NCI-H526 treated with DMSO at 0.1 percent for 48 hours (cell line): ENCODE measurements around the gene LGALS9C.
"Not testable (repeated sequence)": the region's sequence is repeated elsewhere in the genome, so short reads cannot be mapped to it uniquely, and the experiment has no call there.

Experiments
- DNase-seq: peaks from one replicate; lab custom pipeline; 2025; lab: John Stamatoyannopoulos, UW

The LGALS9C gene

GRCh38 chr17:18478977-18479595 lies 2.5 kb downstream of the LGALS9C start:
- DNase-seq = not testable (repeated sequence)

GRCh38 chr17:18481775-18482174 lies 5.2 kb downstream of the LGALS9C start:
- not testable (repeated sequence) for DNase-seq

DNA sequence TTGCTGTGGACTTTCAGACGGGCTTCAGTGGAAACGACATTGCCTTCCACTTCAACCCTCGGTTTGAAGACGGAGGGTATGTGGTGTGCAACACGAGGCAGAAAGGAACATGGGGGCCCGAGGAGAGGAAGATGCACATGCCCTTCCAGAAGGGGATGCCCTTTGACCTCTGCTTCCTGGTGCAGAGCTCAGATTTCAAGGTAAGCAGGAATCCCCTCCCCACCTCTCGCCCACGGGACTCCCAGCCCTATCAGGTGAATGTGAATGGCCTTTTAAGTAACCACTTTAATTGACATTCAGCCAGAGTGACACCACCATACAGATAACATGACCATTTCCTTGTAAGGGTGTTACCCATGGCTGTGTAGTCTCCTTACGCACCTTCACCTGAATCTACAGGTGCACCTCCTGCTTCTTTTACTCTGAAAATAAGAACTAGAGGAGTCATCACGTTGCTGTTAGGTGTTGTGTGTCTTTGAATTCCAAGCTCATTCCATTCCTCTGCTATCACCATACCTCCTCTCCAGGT lies 9.4 kb downstream of the LGALS9C start:
- DNase-seq = not testable (repeated sequence)

- not testable (repeated sequence) for DNase-seq
These were observed 11.0 kb downstream of the LGALS9C start for GRCh38 chr17:18487633-18488032.

DNA sequence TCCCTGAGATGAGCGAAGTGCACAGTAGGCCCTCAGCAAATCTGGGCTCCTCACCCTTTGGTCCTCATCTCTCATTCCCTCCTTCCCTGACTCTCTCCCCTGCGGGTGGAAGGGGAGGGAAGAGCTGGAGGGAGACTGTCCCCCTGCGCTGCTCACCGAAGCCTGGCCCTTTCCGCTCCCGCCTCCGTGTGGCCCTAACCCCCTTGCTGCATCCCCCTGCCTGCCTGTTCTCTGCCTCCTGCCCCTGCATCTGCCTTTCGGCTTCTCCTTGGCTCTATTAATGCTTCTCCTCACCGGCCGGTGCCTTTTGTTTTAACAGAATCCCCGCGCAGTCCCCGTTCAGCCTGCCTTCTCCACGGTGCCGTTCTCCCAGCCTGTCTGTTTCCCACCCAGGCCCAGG lies 12.0 kb downstream of the LGALS9C start:
- DNase-seq = not testable (repeated sequence)

- not testable (repeated sequence) for DNase-seq
These were observed 13.4 kb downstream of the LGALS9C start for GRCh38 chr17:18490016-18490415.

- not testable (repeated sequence) for DNase-seq
These were observed 16.3 kb downstream of the LGALS9C start for GRCh38 chr17:18492712-18493480.

GRCh38 chr17:18494250-18494768 lies 17.7 kb downstream of the LGALS9C start:
- DNase-seq = not testable (repeated sequence)

- not testable (repeated sequence) for DNase-seq
These were observed 20.5 kb downstream of the LGALS9C start for GRCh38 chr17:18497044-18497443.

DNA sequence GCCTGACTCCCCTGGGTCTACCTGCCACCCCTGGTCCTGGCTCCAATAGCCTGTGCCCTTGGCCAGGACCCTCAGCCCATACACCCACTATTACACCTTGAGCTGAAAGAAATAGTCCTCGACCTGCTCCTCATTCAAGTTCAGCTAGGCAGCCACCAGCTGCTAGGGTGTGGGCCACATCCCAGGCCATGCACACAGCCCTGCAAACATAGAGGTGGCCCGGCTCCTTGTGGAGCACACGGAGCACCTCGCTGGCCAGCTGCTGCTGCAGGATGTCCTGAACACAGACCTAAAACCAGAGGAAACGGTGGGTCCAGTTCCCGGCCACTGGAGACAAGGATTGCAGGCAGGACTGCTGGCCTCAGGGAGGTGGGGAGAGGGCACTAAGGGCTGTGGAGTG lies 22.5 kb downstream of the LGALS9C start:
- DNase-seq = not testable (repeated sequence)

DNA sequence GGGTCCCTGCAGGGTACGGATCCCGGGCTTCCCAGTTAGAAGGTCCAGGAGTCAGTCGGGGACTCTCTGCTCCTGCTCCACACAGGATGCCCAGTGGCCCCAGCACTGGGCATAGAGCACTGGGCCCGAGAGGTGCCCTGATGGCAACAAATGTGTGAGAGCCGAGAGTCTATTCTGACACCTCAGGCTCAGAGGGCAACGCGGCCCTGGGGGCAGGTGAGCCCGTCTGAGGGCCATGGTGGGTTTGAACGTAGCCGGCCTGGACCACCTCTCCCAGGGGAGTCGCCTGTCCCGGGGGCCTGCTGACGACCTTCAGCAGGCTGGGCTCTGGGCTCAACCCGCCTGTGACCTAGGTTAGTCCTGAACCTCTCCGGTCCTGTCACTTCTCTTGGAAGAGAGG lies 23.2 kb downstream of the LGALS9C start:
- not testable (repeated sequence) for DNase-seq

DNA sequence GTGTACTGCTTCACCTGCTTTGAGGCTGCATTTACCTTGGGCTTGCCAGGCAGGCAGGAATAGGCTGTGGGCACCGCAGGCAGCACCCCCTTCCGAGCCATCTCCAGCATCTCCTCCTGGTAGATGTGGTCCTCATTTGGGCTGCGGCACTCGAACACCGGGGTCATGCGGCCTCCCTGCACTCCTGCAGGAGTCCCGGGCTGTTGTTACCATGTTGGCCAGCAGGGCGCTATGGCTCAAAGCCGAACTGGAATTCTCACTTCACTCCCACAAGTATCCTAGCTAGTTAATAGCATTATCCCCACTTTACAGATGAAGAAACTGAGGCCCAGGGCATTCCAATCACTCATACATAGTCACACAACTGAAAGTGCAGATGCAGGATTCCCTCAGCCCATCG lies 23.7 kb downstream of the LGALS9C start:
- not testable (repeated sequence) for DNase-seq

GRCh38 chr17:18500816-18501215 lies 24.2 kb downstream of the LGALS9C start:
- DNase-seq = not testable (repeated sequence)

DNA sequence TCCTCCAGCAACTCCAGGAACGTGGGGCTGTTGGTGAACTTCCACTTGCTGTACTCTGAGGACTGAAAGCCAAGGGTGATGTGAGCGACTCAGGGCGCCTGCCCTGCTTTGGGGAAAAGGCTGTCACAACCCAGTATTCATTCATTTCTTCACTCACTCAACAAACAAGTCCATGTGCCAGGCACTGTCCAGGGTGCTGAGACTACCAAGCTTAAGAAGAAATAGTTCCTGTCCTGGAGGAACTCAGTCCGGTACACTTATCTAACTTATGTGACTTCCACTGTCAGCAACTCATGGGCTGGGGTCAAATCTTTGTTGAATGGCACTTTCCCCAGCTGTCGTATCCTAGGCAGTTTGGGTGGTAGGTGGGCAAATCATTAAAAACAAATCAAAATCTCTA lies 26.6 kb downstream of the LGALS9C start:
- not testable (repeated sequence) for DNase-seq

DNA sequence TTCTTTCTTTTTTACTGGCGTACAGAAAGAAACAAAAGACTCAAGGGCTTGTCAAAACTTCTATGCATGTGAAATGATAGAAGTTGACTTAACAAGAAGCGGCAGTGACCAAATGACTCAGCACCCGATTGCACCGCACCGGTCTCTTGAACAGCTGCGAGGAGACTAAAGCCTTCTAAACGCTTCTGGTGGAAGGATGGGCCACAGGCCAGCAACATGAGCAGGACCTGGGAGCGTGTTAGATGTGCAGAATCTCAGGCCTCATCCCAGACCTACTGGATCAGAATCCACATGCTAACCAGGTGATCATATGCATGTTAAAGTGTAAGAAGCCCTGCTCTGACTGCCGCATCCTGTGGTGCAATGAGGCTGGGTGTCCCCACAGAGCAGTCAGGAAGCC lies 31.1 kb downstream of the LGALS9C start:
- not testable (repeated sequence) for DNase-seq

GRCh38 chr17:18508667-18509066 lies 32.1 kb downstream of the LGALS9C start:
- DNase-seq = not testable (repeated sequence)

DNA sequence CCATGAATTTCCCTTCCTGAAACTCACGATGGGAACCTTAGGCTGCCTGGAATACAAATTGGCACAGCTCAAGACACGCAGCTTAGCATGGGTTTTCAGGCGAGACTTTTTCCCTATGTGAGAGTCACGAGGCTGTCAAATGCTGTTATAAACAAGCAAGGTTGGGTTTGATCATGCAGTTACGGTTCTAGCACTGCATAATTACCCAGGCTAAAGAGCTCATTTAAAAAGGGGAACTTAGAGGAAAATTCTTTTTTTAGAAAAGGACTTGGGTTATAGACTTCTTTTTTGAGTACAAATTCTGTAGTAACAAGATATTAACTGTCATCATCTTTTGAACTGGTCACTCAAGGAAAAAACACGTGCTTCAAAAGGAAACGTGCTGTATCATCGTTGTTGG lies 44.5 kb downstream of the LGALS9C start:
- DNase-seq = not testable (repeated sequence)

GRCh38 chr17:18525015-18525414 lies 48.4 kb downstream of the LGALS9C start:
- DNase-seq = not testable (repeated sequence)

DNA sequence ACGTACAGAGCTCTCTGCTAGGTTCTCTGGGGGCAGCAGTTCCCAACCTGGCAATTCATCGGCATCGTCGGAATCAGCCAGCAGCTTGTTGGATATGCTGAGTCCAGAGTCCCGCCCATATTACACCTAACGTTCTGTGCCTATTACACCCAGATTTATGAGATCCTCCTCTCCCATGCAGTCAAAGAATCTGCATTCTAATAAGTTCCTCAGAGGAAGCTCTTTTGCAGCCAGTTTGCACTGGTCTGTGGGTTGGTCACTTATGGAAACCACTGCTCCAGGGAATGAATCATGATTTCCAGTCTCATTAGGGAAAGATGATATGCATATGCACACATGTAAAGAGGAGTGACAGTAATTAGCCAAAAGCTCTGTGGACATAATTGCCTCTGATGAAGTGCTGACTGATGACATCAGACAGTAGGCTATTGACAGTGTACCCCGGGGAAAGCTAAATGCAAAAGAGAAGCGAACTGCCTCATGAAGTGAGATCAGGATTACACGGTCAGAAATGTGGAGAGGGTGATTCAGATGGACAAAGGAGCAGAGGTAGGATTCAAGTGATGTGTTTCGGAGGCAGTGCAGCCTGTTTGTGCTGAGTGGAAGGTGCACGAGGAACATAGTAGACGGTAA lies 49.7 kb downstream of the LGALS9C start:
- not testable (repeated sequence) for DNase-seq

DNA sequence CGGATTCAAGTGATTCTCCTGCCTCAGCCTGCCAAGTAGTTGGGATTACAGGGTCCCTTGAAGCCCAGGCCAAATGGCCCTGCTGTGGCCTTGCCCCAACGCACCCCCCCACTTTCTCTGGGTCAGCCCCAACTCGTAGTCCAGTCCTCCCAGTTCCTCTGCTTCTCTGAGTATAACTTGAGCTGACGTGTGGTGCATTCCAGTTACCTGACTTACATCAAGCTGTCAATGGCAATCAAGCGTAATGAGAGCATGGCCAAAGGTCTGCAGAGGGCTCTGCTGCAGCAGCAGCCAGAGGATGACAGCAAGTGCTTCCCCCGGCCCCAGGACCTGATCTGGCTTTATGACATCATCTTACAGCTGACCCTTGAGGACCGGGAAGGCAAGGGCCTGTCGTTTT lies 50.8 kb downstream of the LGALS9C start:
- not testable (repeated sequence) for DNase-seq

GRCh38 chr17:18528435-18528834 lies 51.8 kb downstream of the LGALS9C start:
- DNase-seq = not testable (repeated sequence)

DNA sequence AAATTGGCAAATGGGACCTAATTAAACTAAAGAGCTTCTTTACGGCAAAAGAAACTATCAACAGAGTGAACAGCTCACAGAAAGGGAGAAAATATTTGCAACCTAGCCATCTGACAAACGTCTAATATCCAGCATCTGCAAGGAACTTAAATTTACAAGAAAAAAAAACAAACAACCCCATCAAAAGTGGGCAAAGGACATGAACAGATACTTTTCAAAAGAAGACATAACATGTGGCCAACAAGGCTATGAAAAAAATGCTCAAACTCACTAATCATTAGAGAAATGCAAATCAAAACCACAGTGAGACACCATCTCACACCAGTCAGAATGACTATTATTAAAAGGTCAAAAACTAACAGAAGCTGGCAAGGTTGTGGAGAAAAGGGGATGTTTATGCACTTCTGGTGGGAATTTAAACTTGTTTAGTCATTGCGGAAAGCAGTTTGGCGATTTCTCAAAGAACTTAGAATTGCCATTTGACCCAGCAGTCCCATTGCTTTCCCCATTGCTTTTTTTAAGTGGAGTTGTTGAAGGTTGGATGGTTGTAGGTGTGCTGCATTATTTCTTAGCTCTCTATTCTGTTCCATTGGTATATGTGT lies 52.4 kb downstream of the LGALS9C start:
- not testable (repeated sequence) for DNase-seq
